K562 (cell line): ENCODE data around the gene LRRC4C. TPM values are rescaled to one million over a fixed set of nuclear protein-coding genes. Genes with fewer than 3 reads are reported as not detected.

Source experiments
- ATAC-seq: fragments of 200-7000 bp; cut with Tn5 transposase; 3 replicates; pipeline ENCODE4 v1.9.1; 2020; ENCODE audit warnings: moderate library complexity
- BruUV-seq: library from RNA; stranded (reverse); fragments of 400-500 nt; replicated peaks from 2 replicates; lab custom pipeline; 2021; lab: Mats Ljungman, UMichigan
- CTCF ChIA-PET: fragments of 300-600 bp; formaldehyde crosslinking; extraction: SDS; loops from one replicate; lab custom pipeline; 2021; ENCODE audit warnings: low intra/inter-chr PET ratio; lab: Yijun Ruan, JAX
- POLR2A ChIA-PET: fragments of 300-600, 350-650 bp; sonication (Branson Sonifier 250); formaldehyde crosslinking; extraction: SDS; loops from one replicate; lab custom pipeline; 2021; ENCODE audit warnings: antibody characterized with exemption, inconsistent platforms; lab: Yijun Ruan, JAX
- DNase-seq, 4 experiments: peaks; one replicate each; pipeline versions ENCODE4 v3.0.0 to v3.0.0-alpha.2; 2011 to 2018; ENCODE audit warnings: low spot score in 3 of 4, mixed read lengths in 3 of 4; ENCODE audit errors: extremely low read depth in 1 of 4
- FAIRE-seq: peaks from 2 replicates; lab custom pipeline; 2011; peaks lifted over from hg19 to GRCh38; lab: Jason Lieb, UNC
- H2AFZ ChIP-seq: 2 replicates; pipeline ENCODE4 v1.6.0; 2011; ENCODE audit warnings: low read depth, low read length, control low read depth, inconsistent platforms
- H3K27ac ChIP-seq: fragments of 200-600 bp; 3 replicates; pipeline ENCODE4 v1.8.0; 2011; ENCODE audit warnings: low read depth, mild to moderate bottlenecking, control low read depth, inconsistent platforms, low read length, moderate library complexity, mixed read lengths; ENCODE audit errors: extremely low read depth
- H3K27me3 ChIP-seq, 2 experiments: fragments of 300-600 bp in 1 of 2; 2 replicates in 1 of 2; 3 replicates in 1 of 2; pipeline versions ENCODE4 v1.6.0 to v1.8.0; 2011; ENCODE audit warnings: inconsistent platforms in 2 of 2, low read length in 2 of 2, mild to moderate bottlenecking in 1 of 2, mixed read lengths in 1 of 2, moderate library complexity in 1 of 2; ENCODE audit not compliant: control insufficient read depth in 2 of 2, insufficient read depth in 2 of 2
- H3K36me3 ChIP-seq: fragments of 300-600 bp; 3 replicates; pipeline ENCODE4 v1.8.0; 2011; ENCODE audit warnings: mild to moderate bottlenecking, low read length, inconsistent platforms; ENCODE audit not compliant: control insufficient read depth, insufficient read depth
- H3K4me1 ChIP-seq, 2 experiments: fragments of 200-600 bp in 1 of 2; replicated peaks in 1 of 2; 2 replicates in 1 of 2; 3 replicates in 1 of 2; pipeline versions ENCODE4 v1.5.1 to v1.8.0; 2011; ENCODE audit warnings: inconsistent platforms in 2 of 2, low read length in 2 of 2, mild to moderate bottlenecking in 1 of 2, mixed read lengths in 1 of 2, moderate library complexity in 1 of 2; ENCODE audit not compliant: control insufficient read depth in 2 of 2, insufficient read depth in 2 of 2
- H3K4me2 ChIP-seq: 2 replicates; pipeline ENCODE4 v1.6.1; 2011; ENCODE audit warnings: low read length, control low read depth, inconsistent platforms, mixed read lengths; ENCODE audit not compliant: insufficient read depth
- H3K4me3 ChIP-seq: fragments of 200-600 bp; sonication (generic), shearing (Covaris generic); 2 replicates; pipeline ENCODE4 v1.5.1; 2016; ENCODE audit warnings: control low read depth, inconsistent platforms
- H3K79me2 ChIP-seq: fragments of 200-600 bp; 3 replicates; pipeline ENCODE4 v1.8.0; 2011; ENCODE audit warnings: low read length, inconsistent platforms; ENCODE audit not compliant: control insufficient read depth, insufficient read depth
- H3K9ac ChIP-seq, 2 experiments: 2 replicates each; pipeline versions ENCODE4 v1.6.0 to v1.6.1; 2011; ENCODE audit warnings: low read depth in 2 of 2, low read length in 2 of 2, control low read depth in 1 of 2, inconsistent platforms in 1 of 2, mild to moderate bottlenecking in 1 of 2, mixed read lengths in 1 of 2; ENCODE audit not compliant: insufficient read depth in 1 of 2
- H3K9me1 ChIP-seq: one replicate; pipeline ENCODE4 v1.6.0; 2011; ENCODE audit warnings: inconsistent platforms, mild to moderate bottlenecking, low read length, moderate library complexity; ENCODE audit not compliant: control insufficient read depth, insufficient read depth
- H3K9me3 ChIP-seq: replicated peaks from 2 replicates; pipeline ENCODE4 v1.5.1; 2011; ENCODE audit warnings: low read depth, low read length, inconsistent platforms; ENCODE audit not compliant: control insufficient read depth, insufficient read depth
- H4K20me1 ChIP-seq: replicated peaks from 2 replicates; pipeline ENCODE4 v1.6.1; 2011; ENCODE audit warnings: low read length, inconsistent platforms, mixed read lengths; ENCODE audit not compliant: control insufficient read depth, insufficient read depth
- CBX2 ChIP-seq: fragments of 200-600 bp; sonication (generic); IDR thresholded peaks from one replicate; pipeline ENCODE4 v1.6.1; 2012; ENCODE audit warnings: mild to moderate bottlenecking, low read length, inconsistent platforms; ENCODE audit not compliant: insufficient read depth, poor library complexity, severe bottlenecking
- CBX5 ChIP-seq: IDR thresholded peaks from 2 replicates; pipeline ENCODE4 v1.6.1; 2014; ENCODE audit warnings: low read depth, borderline replicate concordance
- MIER1 ChIP-seq: fragments of 450-650 bp; IDR thresholded peaks from 2 replicates; pipeline ENCODE4 v1.6.1; 2016; ENCODE audit warnings: antibody characterized with exemption, mild to moderate bottlenecking, low read depth
- PCBP2 ChIP-seq: fragments of 200-400 bp; formaldehyde crosslinking; IDR thresholded peaks from 2 replicates; pipeline ENCODE4 v1.6.1; 2018; ENCODE audit warnings: low read length, low read depth, mild to moderate bottlenecking, moderate library complexity; ENCODE audit not compliant: poor library complexity, severe bottlenecking
- SRF ChIP-seq, 2 experiments: fragments of 250-450, 450-650 bp in 1 of 2; sonication (Bioruptor Pico) in 1 of 2; sonication (generic) in 1 of 2; formaldehyde crosslinking; IDR thresholded peaks; 2 replicates each; pipeline versions ENCODE4 v1.5.0 to v1.5.1; 2020 to 2022; ENCODE audit warnings: mild to moderate bottlenecking in 1 of 2, missing genetic modification reagents in 1 of 2
- TGIF2 ChIP-seq: sonication (generic); formaldehyde crosslinking; IDR thresholded peaks from 2 replicates; pipeline ENCODE4 v1.8.1; 2022; ENCODE audit warnings: mild to moderate bottlenecking, missing genetic modification reagents, moderate library complexity
- TSC22D4 ChIP-seq: fragments of 450-650 bp; IDR thresholded peaks from 2 replicates; pipeline ENCODE4 v1.6.1; 2016; ENCODE audit warnings: missing genetic modification characterization, missing biosample characterization, control low read depth
- ZFP30 ChIP-seq: fragments of 250-450 bp; sonication (Bioruptor Pico); IDR thresholded peaks from 2 replicates; pipeline ENCODE4 v1.8.0; 2022; ENCODE audit warnings: moderate library complexity, mild to moderate bottlenecking, inconsistent platforms, borderline replicate concordance
- ZNF146 ChIP-seq: IDR thresholded peaks from one replicate; pipeline ENCODE4 v1.6.1; 2018; ENCODE audit warnings: missing compliant biosample characterization; ENCODE audit not compliant: unreplicated experiment
- ZNF282 ChIP-seq: sonication (generic); formaldehyde crosslinking; IDR thresholded peaks from 2 replicates; pipeline ENCODE4 v1.8.1; 2023; ENCODE audit warnings: missing genetic modification reagents
- WGBS: fragments of 100-300 bp; shearing (Covaris generic); methylation state at CpG from one replicate; pipeline ENCODE4 v1.1.6; 2016; ENCODE audit warnings: low coverage, mixed read lengths; ENCODE audit not compliant: insufficient coverage; ENCODE audit errors: missing lambda C conversion rate; 5-methylcytosine and 5-hydroxymethylcytosine counted together
- in situ Hi-C: fragments of 300-500 bp; cut with MboI; formaldehyde crosslinking; loops from 4 replicates; pipeline ENCODE4 v1.15.0; 2018; ENCODE audit warnings: inconsistent platforms, mixed read lengths
- intact Hi-C: fragments of 100-400 bp; cut with micrococcal nuclease; formaldehyde crosslinking; loops from 2 replicates; pipeline ENCODE4 v1.14.2; 2022
- polyA plus RNA-seq, 8 experiments: library from polyadenylated mRNA; depleted of rRNA in 4 of 8; stranded (reverse) in 5 of 8; unstranded in 3 of 8; fragments of >200 nt; fragmentation: Nextera tagmentation in 2 of 8; fragmentation: Illumina TruSeq in 1 of 8; extraction: Ambion mirVana in 2 of 8; extraction: Trizol in 1 of 8; gene quantifications; 2 replicates each; pipeline versions ENCODE4 v1.2.1 to v1.2.3, GENCODE V29; 2011 to 2014; ENCODE audit warnings: inconsistent platforms in 1 of 8, missing spikeins in 1 of 8
- total RNA-seq, 7 experiments: library from RNA; depleted of rRNA in 6 of 7; stranded (reverse); fragments of >200 nt in 6 of 7; fragmentation: Illumina TruSeq in 2 of 7; extraction: Trizol in 2 of 7; gene quantifications; 2 replicates each; pipeline versions ENCODE4 v1.2.1 to v1.2.3, GENCODE V29; 2011 to 2021; ENCODE audit warnings: low replicate concordance in 1 of 7
- TF ChIP-seq, protein P1 (sequence below): fragments of 250-450 bp; sonication (Bioruptor Pico); IDR thresholded peaks from 2 replicates; pipeline ENCODE4 v1.4.0; 2020; ENCODE audit warnings: mild to moderate bottlenecking, moderate library complexity
- TF ChIP-seq, protein P2 (sequence below): fragments of 450-650 bp; IDR thresholded peaks from 2 replicates; pipeline ENCODE4 v1.6.1; 2016; ENCODE audit warnings: antibody characterized with exemption
- TF ChIP-seq, protein P3 (sequence below): fragments of 250-450 bp; sonication (Bioruptor Pico); IDR thresholded peaks from 2 replicates; pipeline ENCODE4 v1.4.0; 2020; ENCODE audit warnings: mild to moderate bottlenecking, moderate library complexity, borderline replicate concordance
- TF ChIP-seq, protein P4 (sequence below): sonication (generic); formaldehyde crosslinking; IDR thresholded peaks from 2 replicates; pipeline ENCODE4 v1.8.1; 2022; ENCODE audit warnings: missing genetic modification reagents

Gene LRRC4C
- total and polyA plus RNA-seq, 9 of the 15 experiments (the other 6 are each of a cell fraction or from before 2014, with no cell fraction given), result not detected

DNA sequence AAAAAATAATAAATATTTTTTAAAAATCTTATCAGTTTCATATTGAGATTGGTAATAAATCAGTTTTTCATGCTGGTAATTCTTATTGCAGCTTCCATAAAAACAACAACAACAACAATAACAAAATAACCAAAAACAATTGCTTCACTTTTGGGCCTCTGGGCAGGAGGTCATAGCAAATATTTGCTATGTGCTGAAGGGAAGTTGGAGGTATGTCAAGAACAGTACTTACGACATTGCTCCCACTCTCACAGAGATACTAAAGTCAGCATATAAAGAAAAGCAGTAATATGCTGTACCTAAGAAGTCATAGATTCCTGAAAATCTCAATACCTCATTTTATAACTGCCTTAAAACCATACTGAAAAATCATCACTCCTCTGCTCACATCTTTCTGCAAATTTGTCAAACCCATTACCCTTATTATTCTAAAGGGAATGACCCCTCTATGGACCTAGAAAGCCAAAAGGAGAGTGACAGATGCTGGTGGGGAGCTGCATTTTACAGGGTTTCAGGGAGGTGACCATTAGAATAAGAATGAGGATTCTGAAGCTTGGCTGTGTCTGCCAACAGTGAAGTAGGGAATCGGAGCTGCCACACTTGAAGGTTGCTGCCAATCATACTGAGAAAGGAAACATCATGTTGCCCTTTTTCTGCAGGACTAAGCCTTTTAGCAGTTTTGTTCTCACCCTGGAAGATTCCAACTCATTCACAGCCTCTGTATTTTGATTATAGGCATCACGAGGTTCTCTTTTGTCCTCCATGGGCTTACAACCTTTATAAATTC, 742.9 kb downstream of the LRRC4C start:
- FAIRE-seq, result no peak
- no peaks in the 10 kb centered on the region for H3K36me3 ChIP-seq
- 0% methylated on average over 3 of the region's 3 CpGs for WGBS
- H3K9me3 ChIP-seq, result no peaks in the 10 kb centered on the region
- ATAC-seq, result no peak
- no peaks in the 10 kb centered on the region for H3K4me1 ChIP-seq
- H2AFZ ChIP-seq, result no peak overlapping the region
- ChIA-PET CTCF (no interaction called here), POLR2A (no interaction called here)
- H3K27ac ChIP-seq, result no peak overlapping the region
- in situ Hi-C loops (no loop called here), intact Hi-C loops (no loop called here)
- no peak overlapping the region for H3K4me3 ChIP-seq
- no peaks in the 10 kb centered on the region for H4K20me1 ChIP-seq
- H3K9ac ChIP-seq, result no peak overlapping the region
- H3K9me1 ChIP-seq, result no peaks in the 10 kb centered on the region
- no peak overlapping the region for H3K4me2 ChIP-seq
- no peaks in the 10 kb centered on the region for H3K27me3 ChIP-seq
- H3K79me2 ChIP-seq, result no peaks in the 10 kb centered on the region
- BruUV-seq, result no TSS peak
- no peak for DNase-seq
- TF ChIP-seq TGIF2 (CRISPR knock-in tag) (no peak), ZNF282 (CRISPR knock-in tag) (no peak), SRF (CRISPR knock-in tag; IDR thresholded peaks at IDR 0.05) (no peak), ZNF146 (CRISPR knock-in tag) (no peak), CBX2 (no peak), PCBP2 (no peak), ZFP30 (CRISPR knock-in tag) (no peak), TSC22D4 (tag) (no peak), CBX5 (no peak), MIER1 (no peak)
- TF ChIP-seq, protein P1, sequence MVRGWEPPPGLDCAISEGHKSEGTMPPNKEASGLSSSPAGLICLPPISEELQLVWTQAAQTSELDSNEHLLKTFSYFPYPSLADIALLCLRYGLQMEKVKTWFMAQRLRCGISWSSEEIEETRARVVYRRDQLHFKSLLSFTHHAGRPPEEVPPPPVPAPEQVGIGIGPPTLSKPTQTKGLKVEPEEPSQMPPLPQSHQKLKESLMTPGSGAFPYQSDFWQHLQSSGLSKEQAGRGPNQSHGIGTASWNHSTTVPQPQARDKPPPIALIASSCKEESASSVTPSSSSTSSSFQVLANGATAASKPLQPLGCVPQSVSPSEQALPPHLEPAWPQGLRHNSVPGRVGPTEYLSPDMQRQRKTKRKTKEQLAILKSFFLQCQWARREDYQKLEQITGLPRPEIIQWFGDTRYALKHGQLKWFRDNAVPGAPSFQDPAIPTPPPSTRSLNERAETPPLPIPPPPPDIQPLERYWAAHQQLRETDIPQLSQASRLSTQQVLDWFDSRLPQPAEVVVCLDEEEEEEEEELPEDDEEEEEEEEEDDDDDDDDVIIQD (CRISPR knock-in tag), result no peak
- TF ChIP-seq, protein P2, sequence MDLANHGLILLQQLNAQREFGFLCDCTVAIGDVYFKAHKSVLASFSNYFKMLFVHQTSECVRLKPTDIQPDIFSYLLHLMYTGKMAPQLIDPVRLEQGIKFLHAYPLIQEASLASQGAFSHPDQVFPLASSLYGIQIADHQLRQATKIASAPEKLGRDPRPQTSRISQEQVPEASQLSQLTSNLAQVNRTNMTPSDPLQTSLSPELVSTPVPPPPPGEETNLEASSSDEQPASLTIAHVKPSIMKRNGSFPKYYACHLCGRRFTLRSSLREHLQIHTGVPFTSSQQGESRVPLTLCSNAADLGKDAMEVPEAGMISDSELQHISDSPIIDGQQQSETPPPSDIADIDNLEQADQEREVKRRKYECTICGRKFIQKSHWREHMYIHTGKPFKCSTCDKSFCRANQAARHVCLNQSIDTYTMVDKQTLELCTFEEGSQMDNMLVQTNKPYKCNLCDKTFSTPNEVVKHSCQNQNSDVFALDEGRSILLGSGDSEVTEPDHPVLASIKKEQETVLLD, result no peak
- TF ChIP-seq, protein P3, sequence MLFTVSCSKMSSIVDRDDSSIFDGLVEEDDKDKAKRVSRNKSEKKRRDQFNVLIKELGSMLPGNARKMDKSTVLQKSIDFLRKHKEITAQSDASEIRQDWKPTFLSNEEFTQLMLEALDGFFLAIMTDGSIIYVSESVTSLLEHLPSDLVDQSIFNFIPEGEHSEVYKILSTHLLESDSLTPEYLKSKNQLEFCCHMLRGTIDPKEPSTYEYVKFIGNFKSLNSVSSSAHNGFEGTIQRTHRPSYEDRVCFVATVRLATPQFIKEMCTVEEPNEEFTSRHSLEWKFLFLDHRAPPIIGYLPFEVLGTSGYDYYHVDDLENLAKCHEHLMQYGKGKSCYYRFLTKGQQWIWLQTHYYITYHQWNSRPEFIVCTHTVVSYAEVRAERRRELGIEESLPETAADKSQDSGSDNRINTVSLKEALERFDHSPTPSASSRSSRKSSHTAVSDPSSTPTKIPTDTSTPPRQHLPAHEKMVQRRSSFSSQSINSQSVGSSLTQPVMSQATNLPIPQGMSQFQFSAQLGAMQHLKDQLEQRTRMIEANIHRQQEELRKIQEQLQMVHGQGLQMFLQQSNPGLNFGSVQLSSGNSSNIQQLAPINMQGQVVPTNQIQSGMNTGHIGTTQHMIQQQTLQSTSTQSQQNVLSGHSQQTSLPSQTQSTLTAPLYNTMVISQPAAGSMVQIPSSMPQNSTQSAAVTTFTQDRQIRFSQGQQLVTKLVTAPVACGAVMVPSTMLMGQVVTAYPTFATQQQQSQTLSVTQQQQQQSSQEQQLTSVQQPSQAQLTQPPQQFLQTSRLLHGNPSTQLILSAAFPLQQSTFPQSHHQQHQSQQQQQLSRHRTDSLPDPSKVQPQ (CRISPR knock-in tag), result no peak
- TF ChIP-seq, protein P4, sequence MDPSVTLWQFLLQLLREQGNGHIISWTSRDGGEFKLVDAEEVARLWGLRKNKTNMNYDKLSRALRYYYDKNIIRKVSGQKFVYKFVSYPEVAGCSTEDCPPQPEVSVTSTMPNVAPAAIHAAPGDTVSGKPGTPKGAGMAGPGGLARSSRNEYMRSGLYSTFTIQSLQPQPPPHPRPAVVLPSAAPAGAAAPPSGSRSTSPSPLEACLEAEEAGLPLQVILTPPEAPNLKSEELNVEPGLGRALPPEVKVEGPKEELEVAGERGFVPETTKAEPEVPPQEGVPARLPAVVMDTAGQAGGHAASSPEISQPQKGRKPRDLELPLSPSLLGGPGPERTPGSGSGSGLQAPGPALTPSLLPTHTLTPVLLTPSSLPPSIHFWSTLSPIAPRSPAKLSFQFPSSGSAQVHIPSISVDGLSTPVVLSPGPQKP (CRISPR knock-in tag), result no peak
